ENCODE results near the gene DZIP1. TPM values are rescaled to one million over a fixed set of nuclear protein-coding genes. Genes with fewer than 3 reads are reported as not detected.

DZIP1 gene
- total RNA-seq, 4 donors from 2014 or later = 8.5 to 11.2 (median 9.6) TPM

DNA sequence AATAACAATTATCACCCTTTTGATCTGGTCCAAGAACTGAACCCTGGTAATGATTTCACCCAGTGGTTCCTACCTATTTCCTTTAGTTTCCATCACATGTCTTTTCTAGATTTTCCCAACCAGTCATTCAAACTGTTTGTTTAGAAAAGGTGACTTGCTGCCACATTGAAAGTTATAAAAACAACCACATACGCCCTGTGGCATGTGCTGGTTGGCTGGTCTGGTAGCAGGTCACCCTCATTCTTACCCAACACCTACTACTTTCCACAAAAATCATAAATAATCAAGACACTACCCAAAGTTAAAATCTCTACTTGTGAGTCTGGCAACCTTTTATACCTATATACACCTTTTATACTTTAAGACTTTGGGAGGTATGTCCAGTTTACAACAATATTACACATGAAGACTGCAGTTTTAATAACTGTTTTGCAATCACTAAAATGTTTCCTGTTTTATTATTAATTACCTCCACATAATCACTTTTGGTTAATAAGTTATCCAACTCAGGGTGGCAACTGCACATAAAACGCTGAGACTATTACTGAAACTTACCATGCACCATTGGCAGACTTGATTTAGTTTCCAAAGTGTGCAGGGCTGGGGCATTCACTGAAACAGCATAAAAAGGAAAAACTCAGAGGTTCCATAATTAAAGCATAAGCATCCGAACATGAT lies 38.9 kb downstream of the DZIP1 start:
- TF ChIP-seq, protein P1, sequence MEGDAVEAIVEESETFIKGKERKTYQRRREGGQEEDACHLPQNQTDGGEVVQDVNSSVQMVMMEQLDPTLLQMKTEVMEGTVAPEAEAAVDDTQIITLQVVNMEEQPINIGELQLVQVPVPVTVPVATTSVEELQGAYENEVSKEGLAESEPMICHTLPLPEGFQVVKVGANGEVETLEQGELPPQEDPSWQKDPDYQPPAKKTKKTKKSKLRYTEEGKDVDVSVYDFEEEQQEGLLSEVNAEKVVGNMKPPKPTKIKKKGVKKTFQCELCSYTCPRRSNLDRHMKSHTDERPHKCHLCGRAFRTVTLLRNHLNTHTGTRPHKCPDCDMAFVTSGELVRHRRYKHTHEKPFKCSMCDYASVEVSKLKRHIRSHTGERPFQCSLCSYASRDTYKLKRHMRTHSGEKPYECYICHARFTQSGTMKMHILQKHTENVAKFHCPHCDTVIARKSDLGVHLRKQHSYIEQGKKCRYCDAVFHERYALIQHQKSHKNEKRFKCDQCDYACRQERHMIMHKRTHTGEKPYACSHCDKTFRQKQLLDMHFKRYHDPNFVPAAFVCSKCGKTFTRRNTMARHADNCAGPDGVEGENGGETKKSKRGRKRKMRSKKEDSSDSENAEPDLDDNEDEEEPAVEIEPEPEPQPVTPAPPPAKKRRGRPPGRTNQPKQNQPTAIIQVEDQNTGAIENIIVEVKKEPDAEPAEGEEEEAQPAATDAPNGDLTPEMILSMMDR (IDR thresholded peaks at IDR 0.05; ENCODE audit: low read depth) = no peak

DNA sequence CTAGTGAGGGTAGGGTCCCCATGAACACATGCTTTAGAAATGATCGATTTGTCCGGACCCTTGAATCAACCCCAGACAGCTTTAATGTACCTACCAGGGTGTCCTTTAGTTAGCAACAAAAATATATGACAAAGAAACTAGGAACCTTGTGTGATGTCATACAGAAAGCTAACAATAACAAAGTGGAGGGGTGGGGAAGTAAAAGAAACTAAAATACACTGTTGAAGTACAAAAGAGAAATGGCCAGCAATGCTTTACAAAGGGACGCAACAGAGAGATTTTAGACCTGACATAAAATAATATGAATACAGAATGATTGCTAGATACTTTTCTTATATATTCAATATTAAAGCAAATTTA lies 40.0 kb downstream of the DZIP1 start:
- TF ChIP-seq, protein P1 (IDR thresholded peaks at IDR 0.05; ENCODE audit: low read depth) = no peak

DNA sequence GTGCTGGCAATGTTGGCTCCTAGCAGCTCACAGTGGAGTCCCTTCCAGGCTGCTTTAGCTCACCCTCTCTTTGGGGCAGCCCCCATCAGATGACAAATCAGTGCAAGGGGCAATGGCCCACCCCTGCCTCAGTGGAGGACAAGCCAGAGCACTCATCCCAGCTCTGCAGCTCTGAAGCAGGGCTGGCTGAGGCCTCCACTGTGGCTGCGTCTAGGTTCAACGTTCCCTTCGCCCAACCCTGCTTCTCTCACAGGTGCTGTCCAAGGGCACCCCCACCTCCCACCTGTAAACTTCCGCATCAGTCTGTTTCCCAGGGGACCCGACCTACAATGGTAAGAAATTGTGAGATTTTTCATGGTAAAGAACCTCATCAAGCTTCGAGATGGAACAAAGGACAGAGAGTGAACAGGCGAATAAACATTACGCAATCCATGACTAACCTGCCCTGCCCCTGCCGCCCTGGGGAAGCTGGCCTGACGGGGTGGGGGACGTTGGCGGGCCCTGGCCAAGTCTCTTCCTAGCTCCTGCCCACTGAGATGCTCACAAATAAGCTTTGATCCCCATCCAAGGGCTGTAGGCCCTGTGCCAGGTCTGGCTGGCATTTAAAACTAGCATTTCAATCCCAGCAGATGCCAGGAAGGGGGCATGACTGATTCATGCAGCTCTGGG lies 40.5 kb downstream of the DZIP1 start:
- TF ChIP-seq, protein P1 (IDR thresholded peaks at IDR 0.05; ENCODE audit: low read depth) = no peak

DNA sequence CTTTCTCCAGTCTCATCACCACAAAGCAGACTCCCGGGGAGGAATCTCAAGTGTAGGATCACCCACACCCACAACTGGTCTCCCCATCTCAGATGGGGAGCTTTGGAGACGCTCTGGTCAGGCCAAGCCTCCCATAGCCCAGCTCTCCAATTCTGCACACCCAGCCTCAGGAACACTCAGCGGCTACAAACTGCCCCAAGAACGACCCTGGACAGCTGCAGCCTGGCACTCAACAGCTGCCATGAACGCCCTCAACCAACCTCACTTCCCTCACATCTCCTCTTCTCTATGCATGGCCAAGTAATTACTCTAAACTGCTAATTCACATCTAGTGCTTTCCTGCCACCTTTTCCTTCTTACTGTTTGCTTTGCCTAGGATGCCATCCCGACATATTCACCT lies 42.6 kb downstream of the DZIP1 start:
- TF ChIP-seq, protein P1 (IDR thresholded peaks at IDR 0.05; ENCODE audit: low read depth) = no peak

DNA sequence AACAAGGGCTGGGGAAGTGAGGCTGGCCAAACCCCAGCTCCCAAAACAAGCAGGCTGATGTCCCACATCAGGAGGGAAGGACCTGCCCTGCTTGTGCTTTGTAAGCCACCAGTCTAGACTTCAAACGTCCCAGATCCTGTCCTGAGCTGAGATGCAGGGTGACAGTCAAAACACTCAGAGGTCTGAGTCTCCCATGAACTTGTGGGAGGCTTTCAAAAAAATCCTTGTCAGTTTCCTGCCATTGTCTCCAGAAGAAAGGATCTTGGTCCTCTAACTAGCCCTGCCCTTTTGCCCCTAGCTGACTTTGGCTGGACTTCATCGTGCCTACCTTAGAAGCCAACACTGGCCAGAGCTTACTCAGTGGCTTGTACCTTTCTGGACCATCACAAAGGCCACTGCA lies 43.3 kb downstream of the DZIP1 start:
- TF ChIP-seq, protein P1 (IDR thresholded peaks at IDR 0.05; ENCODE audit: low read depth) = no peak

DNA sequence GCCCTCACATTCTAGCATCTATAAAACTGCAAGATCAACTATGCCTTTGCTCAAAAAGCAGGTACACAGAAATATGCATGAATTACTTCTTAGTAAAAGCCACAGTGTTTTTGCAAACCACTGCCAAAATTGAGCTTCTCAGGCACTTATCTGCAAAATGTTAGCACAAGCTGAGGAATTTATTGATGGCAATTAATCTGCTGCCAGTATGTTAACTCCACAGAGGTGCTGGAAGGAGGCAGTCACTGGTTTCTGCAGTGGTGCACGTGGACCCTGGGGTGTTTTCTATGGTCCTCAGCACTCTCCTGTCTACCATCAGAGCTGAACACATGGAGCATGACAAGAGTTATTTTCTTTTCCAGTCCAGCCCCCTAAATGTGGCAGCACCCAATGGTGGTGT lies 47.8 kb downstream of the DZIP1 start:
- TF ChIP-seq, protein P1 (IDR thresholded peaks at IDR 0.05; ENCODE audit: low read depth) = no peak

DNA sequence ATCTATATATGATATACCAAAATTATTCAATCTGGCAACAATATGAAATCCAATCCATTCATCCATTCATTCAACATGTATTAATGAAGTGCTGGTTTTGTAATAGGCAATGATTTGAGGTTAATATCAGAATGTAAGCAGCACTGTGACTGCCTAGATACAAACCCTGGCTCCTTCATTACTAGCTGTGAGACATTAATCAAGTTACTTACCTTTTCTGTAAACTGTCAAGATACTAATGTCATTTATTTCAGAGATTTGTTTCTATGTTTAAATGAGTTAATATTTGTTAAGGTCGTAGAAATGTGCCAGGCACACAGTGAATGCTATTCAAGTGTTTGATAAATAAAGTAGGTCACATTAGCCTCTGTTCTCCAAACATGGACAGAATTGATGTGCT lies 51.0 kb downstream of the DZIP1 start:
- TF ChIP-seq, protein P1 (IDR thresholded peaks at IDR 0.05; ENCODE audit: low read depth) = no peak

All from subcutaneous adipose tissue (tissue), 4 donors.